DND-41 (cell line): ENCODE measurements around the gene TBC1D1.

Experiments
- EZH2 ChIP-seq: IDR thresholded peaks from 3 replicates; pipeline ENCODE4 v1.6.1; 2012; ENCODE audit warnings: borderline replicate concordance, low read depth, mild to moderate bottlenecking, moderate library complexity, low read length, inconsistent platforms; ENCODE audit not compliant: severe bottlenecking
- TF ChIP-seq, protein P1 (sequence below): IDR thresholded peaks from 2 replicates; pipeline ENCODE4 v1.5.1; 2012; ENCODE audit warnings: borderline replicate concordance, low read length, moderate library complexity, mild to moderate bottlenecking; ENCODE audit not compliant: poor library complexity, severe bottlenecking; ENCODE audit errors: extremely low read depth

- TF ChIP-seq, protein P1, sequence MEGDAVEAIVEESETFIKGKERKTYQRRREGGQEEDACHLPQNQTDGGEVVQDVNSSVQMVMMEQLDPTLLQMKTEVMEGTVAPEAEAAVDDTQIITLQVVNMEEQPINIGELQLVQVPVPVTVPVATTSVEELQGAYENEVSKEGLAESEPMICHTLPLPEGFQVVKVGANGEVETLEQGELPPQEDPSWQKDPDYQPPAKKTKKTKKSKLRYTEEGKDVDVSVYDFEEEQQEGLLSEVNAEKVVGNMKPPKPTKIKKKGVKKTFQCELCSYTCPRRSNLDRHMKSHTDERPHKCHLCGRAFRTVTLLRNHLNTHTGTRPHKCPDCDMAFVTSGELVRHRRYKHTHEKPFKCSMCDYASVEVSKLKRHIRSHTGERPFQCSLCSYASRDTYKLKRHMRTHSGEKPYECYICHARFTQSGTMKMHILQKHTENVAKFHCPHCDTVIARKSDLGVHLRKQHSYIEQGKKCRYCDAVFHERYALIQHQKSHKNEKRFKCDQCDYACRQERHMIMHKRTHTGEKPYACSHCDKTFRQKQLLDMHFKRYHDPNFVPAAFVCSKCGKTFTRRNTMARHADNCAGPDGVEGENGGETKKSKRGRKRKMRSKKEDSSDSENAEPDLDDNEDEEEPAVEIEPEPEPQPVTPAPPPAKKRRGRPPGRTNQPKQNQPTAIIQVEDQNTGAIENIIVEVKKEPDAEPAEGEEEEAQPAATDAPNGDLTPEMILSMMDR: no peak
- no peak for TF ChIP-seq EZH2
These were observed 164.7 kb downstream of the TBC1D1 start for GRCh38 chr4:38055566-38055965.
